Gastroesophageal sphincter (tissue), 3 donors: Measurements from ENCODE around the gene TOMM34.

Experiments
- CTCF ChIP-seq, 4 experiments: fragments of 200-600 bp in 2 of 4; fragments of 450-650 bp in 2 of 4; sonication (generic) in 1 of 4; IDR thresholded peaks; one replicate each; pipeline ENCODE4 v1.5.1; 2017 to 2019; ENCODE audit warnings: antibody characterized with exemption in 4 of 4, mild to moderate bottlenecking in 2 of 4, moderate library complexity in 2 of 4
- EP300 ChIP-seq: sonication (generic); formaldehyde crosslinking; IDR thresholded peaks from one replicate; pipeline ENCODE4 v1.6.1; 2017; ENCODE audit warnings: antibody characterized with exemption, mild to moderate bottlenecking
- POLR2A ChIP-seq, 2 donors: fragments of 450-650 bp; IDR thresholded peaks; one replicate each; pipeline ENCODE4 v1.6.1; 2017; ENCODE audit warnings: antibody characterized with exemption in 2 of 2, mild to moderate bottlenecking in 2 of 2, moderate library complexity in 1 of 2
- POLR2AphosphoS5 ChIP-seq: sonication (generic); formaldehyde crosslinking; IDR thresholded peaks from one replicate; pipeline ENCODE4 v1.6.1; 2017; ENCODE audit warnings: antibody characterized with exemption

GRCh38 chr20:44945261-44945660 lies 14.9 kb downstream of the TOMM34 start:
- TF ChIP-seq POLR2AphosphoS5, result no peak
- TF ChIP-seq CTCF (IDR thresholded peaks at IDR 0.05), result no peak
- no peak for TF ChIP-seq POLR2A (IDR thresholded peaks at IDR 0.05)
- no peak for TF ChIP-seq EP300
